Stimulated activated CD8-positive, alpha-beta memory T cell treated with anti-CD3 and anti-CD28 coated beads, Interleukin-15, amount 100 ng/mL, for 4 hours (primary cell): ENCODE measurements around the gene MAP1LC3B.

Experiments used
- DNase-seq, 2 donors: peaks; one replicate each; pipeline ENCODE4 v3.0.0-alpha.2; 2020; ENCODE audit warnings: low read depth in 2 of 2

Gene MAP1LC3B

DNA sequence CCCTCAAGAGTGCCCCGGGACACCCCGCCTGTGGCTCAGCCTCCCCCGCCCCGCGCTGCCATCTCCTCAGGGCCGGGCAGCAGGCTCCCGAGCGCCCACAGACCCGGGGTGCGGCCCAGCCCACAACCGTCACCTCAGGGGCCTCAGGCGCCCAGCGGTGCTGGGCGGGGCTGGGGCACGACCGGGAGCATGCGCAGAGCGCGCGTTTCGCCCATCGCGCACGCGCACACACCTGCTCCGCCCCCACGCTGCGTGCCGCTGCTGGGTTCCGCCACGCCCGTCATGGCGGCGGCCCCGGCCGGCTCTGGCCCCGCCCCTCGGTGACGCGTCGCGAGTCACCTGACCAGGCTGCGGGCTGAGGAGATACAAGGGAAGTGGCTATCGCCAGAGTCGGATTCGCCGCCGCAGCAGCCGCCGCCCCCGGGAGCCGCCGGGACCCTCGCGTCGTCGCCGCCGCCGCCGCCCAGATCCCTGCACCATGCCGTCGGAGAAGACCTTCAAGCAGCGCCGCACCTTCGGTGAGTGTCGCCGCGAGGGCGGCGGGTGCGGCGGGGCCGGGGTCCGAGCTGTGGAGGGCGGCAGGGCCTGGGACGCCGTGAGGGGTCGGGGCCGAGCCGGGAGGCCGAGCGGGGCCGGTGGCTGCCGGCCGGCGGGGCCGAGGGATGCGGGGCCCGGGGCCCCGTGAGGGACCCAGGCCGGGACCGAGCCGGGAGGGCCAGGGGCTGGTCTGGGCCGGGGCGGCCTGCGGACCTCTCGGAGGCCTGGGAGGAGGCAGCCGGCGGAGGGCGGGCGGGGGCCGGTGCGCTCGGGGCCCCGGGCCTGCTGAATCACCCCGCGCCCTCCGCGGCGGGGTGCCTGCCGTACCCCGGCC, at the start of gene MAP1LC3B:
TSS of gene MAP1LC3B (plus strand) at position 387 of the 871 bp plus-strand sequence. CDS start at position 479, 92 bp downstream.
- peak; percentile 90 to 99 for DNase-seq

DNA sequence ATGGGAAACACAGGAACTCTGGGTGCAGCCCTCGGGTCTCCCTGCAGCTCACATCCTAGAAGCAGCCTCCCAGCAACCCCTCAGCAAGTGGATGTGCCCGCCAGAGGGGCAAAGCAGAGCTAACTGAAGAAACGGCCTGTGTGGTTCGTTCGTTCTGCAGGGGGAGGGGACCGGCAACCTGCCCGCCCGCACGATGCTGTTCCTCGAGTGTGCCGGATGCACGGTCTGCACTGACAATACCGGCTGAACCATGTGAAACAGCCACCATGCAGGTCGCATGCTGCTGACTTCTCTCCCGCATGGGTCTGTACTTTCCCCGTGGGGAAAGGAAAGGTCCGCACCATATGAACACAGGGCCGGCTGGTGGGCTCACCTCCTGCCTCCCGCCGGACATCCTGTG, 49.6 kb upstream of the MAP1LC3B start:
- DNase-seq: no peak

DNA sequence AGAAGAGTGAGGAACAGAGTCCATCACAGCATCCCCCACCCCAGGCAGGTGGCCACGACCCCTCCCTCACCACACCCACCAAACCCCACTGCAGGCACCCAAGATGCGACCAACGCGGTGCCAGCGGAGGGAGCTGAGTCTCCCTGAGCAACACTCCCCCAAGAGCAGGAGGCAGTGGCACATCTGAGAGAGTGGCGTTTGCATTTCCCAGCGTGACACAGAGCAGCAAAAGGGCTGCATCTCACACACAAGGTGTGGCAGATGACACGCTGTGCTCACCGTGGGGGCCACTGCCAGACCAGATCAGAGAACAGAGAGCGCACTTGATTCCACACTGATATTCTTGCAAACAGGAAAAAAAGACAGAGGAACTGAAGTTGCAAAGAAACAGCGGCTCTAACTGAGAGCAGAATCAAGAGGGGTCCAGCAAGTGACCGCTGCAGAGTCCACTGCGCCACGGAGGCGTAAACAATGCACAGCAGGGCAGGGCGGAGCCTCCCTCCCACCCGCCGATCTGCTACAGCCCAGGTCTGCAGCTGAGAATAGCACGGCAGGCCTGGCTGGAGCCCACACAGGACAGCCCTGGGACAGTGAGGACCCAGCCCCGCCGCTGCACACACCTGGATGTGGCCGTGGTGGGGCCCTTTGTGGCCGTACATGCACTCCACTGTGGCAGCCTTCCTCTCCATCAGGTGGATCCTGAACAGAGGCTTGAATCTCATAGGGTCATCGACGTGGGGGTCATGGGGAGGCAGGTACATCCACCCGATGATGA, 49.0 kb upstream of the MAP1LC3B start:
- no peak for DNase-seq

DNA sequence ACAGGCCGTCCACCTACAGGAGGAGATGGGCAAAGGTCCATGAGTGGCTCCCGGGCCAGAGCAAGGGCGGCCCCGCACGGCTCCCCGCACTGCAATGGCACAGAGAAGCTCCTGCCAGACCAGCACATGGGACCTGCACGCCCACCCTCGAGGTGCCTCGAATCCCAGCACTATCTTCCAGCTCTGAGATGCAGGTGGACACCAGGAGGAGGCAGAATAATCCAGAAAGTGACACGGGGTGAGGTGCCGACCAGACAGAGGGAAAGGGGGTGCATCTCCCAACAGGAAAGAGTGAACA, 48.4 kb upstream of the MAP1LC3B start:
- no peak for DNase-seq

DNA sequence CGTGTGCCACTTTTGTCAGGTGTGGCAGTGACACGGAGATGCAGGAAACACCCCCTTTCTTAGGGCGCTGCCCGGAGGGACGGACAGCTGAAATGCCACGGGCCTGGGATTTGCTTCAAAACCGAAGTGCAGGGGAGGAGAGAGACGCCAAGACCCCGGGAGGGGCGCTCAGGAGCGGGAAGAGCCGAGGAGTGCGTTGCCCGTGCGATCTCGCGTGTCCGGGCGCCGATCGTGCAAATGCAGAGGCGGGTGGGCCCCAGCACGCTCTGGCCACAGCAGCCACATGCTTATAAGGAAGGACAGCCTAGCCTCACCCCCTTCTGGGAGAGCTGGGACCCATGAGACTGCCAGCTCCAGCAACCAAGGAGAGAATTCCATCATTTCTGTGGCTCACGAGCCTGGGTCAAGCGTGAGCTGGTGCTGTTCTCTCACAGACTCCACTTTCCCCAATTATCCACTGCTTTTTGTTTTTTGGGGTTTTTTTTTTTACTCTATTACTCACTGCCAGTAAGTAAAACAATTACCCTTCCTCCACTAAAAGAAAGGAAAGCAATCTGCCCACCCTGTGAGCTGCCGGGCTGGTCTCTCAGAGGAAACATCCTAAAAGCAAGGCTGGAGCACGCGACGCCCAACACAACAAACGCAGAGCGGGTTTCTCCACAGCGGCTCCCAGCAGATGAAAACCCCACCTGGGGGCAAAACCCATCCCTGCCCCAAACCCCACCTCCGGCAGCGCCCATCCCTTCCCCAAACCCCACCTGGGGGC, 47.8 kb upstream of the MAP1LC3B start:
- DNase-seq: no peak

DNA sequence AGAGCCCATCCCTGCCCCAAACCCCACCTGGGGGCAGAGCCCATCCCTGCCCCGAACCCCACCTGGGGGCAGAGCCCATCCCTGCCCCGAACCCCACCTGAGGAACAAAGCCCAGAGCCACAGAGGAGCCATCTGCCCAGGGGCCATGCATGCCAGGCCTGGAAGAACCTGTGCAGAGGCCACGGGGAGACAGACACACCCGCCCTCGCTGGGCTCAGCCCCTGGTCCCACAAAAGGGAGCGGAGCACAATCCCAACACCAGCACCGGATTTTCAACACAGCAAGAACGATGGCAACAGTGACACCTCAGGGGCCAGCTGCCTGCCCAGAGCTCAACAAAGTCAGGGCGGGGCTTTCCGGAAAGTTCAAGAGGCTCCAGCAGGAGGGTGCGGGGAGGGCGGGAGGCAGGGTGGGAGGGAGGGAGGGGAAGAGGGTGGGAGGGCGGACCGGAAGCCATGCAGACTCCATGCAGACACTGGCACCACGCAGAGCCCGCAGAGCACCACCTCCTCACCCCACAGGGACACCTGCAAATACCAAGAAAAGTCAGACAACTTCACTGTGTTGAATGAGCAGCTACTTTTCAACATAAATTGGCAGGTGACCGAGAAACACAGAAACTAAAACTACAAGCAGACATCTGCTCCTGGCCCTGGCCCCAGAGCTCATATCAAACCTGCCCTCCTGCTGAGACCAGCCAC, 47.1 kb upstream of the MAP1LC3B start:
- DNase-seq: peak; percentile 19 to 43

DNA sequence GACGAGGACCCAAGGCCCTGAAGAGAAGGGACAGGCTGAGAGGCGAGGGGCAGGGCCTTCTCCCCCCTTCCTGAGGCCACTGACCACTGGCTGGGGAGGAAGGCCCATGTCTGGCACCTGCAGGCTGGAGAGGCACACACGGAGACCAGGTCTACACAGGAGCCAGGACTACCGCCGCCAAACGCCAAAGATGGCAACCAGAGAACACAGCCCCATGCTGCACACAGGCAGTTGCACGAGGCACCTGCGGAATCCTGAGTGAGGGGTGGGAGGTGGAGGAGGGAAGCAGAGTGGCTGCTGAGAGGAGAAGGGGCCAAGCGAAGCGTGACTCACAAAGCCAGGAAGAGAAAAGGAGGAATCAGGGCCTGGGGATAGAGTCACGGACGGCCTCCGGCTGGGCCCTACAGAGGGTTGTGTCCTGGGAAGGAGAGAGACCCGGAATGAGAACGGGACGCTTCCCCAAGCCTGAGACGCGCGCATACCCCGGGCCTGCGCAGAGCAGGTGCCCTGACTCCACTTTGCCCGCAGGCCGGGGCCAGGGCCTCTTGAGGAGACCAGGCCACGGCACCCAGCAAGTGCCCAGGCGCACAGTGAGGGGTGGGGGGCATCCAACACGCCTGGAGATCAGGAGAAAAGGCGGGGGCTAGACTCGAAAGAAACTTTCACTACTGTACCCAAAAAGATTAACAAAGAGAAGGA, 46.3 kb upstream of the MAP1LC3B start:
- no peak for DNase-seq

DNA sequence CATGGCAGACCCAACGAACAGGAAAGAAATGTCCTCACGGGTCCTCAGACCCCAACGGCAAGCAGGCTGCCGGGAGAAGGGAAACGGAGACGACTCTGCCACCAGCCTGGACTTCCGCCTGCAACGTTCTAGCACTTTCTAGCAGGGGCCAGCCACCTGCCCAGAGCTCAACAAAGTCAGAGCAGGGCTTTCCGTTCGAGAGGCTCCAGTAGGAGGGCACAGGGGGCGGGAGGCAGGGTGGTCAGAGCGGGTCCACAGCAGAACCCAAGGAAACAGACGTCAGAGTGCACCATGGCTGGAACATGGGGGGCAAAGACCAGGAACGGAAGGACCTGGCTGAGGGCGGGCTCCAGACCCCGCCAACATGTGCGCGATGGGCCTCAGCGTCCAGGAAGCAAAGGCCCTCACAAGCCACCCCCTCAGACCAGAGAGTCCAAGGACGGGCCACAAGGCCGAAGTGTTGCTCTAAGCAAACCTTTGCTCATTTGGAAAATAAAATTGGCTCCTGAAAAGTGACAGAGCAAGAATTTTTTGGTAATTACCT, 45.5 kb upstream of the MAP1LC3B start:
- no peak for DNase-seq

DNA sequence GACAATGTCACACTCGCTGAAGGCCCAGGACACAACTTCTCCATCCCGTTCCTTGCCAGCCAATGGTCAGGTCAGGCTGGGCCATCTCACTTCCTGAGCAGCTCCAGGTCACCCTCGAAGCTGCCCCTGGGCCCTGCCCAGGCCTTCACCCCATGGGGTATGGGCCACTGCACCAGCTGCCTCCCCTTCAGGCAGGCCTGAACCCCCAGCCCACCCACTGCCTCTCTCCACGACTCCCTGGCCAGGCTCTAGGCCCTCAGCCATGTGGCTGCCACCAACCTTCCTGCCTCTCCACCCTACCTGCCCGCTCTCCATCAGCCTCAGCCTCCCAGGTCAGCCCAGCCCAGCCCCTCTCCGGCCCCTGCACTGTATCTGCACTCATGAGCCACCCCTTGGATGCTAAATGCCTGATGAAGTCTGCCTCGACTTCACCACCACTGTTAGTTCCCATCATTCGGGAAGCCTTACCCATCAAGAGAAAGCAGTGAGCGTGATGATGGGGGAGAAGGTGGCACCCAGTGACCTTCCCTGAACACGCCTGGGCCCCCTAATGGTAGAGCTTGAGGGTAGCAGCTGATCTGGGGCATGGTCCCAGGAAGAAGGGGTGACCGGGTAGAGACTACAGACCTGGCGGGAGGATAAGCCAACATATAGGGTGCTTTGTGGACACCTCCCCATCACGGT, 44.1 kb upstream of the MAP1LC3B start:
- DNase-seq: no peak

DNA sequence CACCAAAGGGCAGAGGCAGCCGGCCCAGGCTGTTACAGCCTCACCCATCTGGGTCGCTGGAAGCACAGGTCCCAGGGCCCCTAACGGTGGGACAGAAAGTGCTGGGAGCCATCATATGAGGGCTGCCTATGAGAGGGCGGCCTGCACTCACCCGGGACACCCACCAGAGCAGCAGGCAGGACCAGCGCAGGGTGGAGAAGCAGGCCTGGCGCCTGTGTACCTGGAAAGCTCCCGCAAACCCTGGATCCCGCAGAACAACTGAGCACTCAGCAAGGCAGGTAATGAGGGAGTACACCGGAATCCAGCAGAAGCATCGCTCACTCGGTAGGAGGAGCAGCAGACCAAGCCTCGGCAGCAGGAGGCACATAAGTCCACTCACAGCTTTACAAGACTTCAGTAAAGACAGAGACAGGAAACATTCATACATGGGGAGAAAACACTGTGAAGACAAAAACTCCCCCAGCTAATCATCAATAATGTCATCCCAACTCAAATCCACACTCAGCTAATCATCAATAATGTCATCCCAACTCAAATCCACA, 43.4 kb upstream of the MAP1LC3B start:
- no peak for DNase-seq

DNA sequence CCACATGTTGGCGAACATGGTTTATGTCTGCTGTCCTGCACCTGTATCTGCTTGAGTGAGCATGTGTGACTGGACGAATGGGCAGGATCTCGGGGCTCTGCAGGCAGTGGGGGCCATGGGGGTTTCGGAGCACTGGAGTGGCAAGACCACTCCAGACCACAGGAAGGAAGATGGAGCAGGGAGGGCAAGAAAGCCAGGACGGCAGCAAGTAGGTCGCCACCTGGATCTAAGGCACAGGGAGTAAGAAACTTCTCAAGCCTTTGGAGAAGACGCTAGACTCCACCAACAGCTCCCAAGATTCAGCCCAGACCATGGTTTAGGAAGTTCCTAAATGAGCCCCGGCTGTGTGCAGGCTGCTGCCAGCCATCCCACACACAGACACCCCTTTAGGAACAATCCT, 42.1 kb upstream of the MAP1LC3B start:
- no peak for DNase-seq

DNA sequence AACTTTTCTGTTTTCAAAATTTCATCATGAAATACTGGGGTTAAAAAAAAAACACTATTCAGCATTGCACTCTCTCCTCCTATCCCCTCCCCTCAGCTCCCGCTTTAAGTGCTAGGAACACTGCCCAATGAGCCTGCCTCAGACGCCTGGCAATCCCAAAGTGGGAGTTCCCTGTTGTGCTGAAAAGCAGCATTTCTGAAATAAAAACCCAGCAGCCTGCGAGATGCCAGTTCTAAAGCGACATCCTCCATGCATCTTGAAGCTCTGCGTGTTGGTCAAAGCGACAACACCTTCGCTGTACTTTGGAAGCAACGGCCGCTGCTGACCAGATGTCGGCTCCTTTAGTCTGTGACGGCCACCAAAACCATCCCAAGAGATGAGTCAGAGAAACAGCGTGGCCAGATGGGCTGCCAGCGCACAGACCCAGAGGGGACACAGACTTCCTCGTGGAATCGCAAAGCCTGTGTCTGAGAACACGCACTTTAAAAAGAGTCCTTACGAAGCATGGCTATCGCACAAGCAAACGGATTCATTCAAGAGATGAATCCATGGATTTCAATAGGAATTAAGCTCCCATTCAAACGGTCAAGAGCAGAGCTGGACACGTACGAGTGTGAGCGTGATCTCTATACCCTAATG, 41.3 kb upstream of the MAP1LC3B start:
- DNase-seq: no peak

DNA sequence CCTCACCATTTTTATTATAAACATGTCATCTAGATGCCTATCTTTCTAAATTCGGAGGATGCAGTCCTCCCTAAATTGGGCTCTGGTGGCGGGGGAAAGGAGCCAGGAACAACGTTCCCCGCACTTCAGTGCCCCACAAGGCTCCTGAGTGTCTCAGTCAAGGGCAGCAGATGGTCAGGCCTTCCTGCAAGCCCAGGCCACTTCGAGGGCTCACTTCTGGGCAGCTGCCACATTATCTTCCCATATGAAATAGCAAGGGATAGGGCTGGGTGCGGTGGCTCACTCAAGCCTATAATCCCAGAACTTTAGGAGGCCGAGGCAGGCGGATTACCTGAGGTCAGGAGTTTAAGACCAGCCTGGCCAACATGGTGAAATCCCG, 40.8 kb upstream of the MAP1LC3B start:
- DNase-seq: no peak

DNA sequence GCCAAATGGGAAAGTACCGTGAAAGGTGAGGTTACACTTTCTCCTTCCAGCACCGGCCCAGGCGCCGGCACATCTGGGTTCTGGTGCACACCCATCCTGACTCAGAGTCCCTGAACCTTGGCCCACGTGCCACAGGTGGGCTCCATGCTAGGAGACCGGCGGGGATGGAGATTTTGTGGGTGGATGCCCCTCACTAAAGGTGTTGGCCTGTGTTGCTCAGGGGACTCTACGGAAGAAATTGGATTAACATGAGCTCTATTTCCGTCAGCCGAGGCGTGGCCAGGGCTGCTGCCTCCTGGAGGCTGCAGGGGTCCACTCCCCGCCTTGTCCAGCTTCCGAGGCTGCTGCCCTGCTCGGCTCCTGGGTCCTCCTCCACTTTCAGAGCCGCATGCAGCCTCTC, 39.3 kb upstream of the MAP1LC3B start:
- no peak for DNase-seq

DNA sequence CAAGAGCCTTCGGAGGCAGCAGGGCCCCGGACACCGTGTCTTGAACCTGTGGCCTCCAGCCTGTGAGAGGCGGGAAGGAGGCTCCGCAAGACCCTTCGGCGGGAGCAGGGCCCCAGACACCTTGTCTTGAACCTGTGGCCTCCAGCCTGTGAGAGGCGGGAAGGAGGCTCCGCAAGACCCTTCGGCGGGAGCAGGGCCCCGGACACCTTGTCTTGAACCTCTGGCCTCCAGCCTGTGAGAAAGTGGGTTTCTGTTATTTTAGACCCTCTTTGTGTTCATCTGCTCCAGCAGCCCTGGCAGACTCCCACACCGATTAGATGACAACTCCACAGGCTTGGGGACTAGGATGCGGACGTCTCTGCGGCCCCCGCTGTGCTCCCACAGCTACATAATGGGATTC, 38.5 kb upstream of the MAP1LC3B start:
- DNase-seq: no peak

DNA sequence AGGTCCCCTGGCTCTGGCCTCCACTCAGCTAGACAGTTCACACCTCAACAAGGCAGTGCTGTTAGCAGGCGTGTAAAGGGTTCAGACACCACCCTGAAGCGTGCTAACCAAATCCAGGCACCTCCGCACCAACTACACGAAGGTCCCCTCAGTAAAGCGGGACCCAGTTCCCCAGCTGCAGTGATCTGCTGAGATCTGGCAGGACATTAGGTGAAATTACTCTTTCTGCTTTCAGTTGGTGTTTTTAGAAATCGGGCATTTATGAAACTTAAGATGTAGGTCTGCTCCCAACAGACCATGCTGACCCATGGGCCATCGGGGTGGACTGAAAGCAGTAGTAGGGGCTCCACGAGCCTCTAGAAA, 35.7 kb upstream of the MAP1LC3B start:
- no peak for DNase-seq

DNA sequence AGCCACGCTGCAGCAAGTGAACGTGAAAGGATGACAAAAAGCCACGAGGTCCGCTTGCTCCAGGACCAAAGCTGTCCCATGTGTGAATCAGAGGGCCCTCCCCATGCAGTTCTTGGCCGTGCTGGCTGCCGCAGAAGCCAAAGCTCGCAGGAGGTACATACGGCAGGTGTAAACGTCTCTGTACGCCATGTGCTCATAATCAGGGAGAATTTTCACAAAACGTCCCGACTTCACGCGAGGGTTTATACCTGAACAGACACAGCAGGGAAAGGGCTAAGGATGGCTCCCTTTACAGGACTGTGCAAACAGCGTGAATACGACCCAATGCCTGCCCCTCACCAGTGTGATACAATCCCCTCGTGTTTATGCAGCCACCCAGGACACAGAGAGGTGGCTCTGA, 33.9 kb upstream of the MAP1LC3B start:
- no peak for DNase-seq

DNA sequence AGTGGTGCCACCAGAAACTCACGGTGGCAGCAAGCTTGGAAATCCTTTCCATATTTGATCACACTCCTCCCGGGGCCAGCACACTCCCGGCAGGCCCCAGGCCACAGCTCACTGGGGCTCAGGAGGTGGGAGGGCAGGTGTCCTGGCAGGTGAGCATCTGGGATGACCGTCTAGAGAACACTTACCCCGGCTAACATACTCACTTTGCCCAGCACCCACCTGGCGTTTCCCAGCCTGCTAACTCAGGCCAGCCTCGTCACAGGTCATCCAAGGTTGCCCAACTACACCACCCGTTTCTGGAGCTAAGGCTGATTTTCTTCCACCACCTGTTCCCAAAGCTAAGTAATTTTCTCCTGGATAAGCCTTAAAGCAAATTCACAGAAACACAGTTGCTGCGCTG, 33.4 kb upstream of the MAP1LC3B start:
- no peak for DNase-seq

DNA sequence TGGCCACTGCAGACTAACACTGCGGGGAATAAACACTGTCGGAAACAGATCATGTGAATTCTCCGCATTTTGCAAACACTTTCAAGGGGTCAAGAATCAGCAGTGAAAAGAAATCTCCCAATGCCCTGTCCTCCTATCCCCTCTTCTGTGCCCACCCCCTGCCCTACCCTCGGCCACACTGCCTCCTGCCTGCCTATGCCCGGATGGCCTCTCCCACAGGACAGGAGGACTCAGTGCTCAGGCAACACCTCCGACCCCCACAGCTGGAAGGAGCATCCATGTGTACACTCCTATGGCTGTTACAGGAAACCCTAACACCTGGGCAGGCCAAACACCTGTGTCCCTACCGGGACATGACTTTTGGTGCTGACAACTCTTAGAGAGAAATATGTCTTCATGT, 33.0 kb upstream of the MAP1LC3B start:
- no peak for DNase-seq
